GM12878 (cell line): ENCODE measurements around the gene MAP1A. TPM values are rescaled to one million over a fixed set of nuclear protein-coding genes. Genes with fewer than 3 reads are reported as not detected.

Experiments
- ATAC-seq: fragments of 200-7000 bp; cut with Tn5 transposase; 3 replicates; pipeline ENCODE4 v1.9.1; 2020; ENCODE audit warnings: mild to moderate bottlenecking, moderate library complexity
- BruUV-seq: library from RNA; stranded (reverse); fragments of 400-500 nt; replicated peaks from 2 replicates; lab custom pipeline; 2021; lab: Mats Ljungman, UMichigan
- CTCF ChIA-PET: fragments of 300-600 bp; sonication (Branson Sonifier 250); formaldehyde crosslinking; extraction: SDS; loops from one replicate; lab custom pipeline; 2021; ENCODE audit warnings: inconsistent platforms; lab: Yijun Ruan, JAX
- POLR2A ChIA-PET: fragments of 350-600 bp; formaldehyde crosslinking; extraction: SDS; loops from one replicate; lab custom pipeline; 2021; ENCODE audit warnings: inconsistent platforms; lab: Charles Lee
- RAD21 ChIA-PET: fragments of 300-600 bp; sonication (Branson Sonifier 250); formaldehyde crosslinking; loops from one replicate; lab custom pipeline; 2023; ENCODE audit warnings: antibody characterized with exemption; ENCODE audit not compliant: unreplicated experiment; lab: Charles Lee
- SMC1A ChIA-PET: fragments of 300-600 bp; sonication (Branson Sonifier 250); formaldehyde crosslinking; loops from one replicate; lab custom pipeline; 2023; ENCODE audit not compliant: unreplicated experiment, uncharacterized antibody; lab: Charles Lee
- DNase-seq: peaks from one replicate; pipeline ENCODE4 v3.0.0-alpha.2; 2011; ENCODE audit warnings: low read depth, low spot score
- FAIRE-seq: peaks from 3 replicates; lab custom pipeline; 2011; peaks lifted over from hg19 to GRCh38; lab: Jason Lieb, UNC
- H2AFZ ChIP-seq: 2 replicates; pipeline ENCODE4 v1.6.0; 2011; ENCODE audit warnings: low read depth, low read length, control low read depth; ENCODE audit not compliant: control insufficient read depth
- H3K27ac ChIP-seq: 2 replicates; pipeline ENCODE4 v1.5.1; 2011; ENCODE audit warnings: control low read depth; ENCODE audit not compliant: control insufficient read depth, insufficient read depth
- H3K27me3 ChIP-seq, 2 experiments: replicated peaks in 1 of 2; 2 replicates each; pipeline versions ENCODE4 v1.6.0 to v1.6.1; 2011; ENCODE audit warnings: low read length in 1 of 2; ENCODE audit not compliant: control insufficient read depth in 2 of 2, insufficient read depth in 2 of 2
- H3K36me3 ChIP-seq, 2 experiments: 2 replicates each; pipeline ENCODE4 v1.5.1; 2011; ENCODE audit warnings: low read length in 1 of 2; ENCODE audit not compliant: control insufficient read depth in 2 of 2, insufficient read depth in 2 of 2
- H3K4me1 ChIP-seq: 2 replicates; pipeline ENCODE4 v1.6.1; 2011; ENCODE audit warnings: mild to moderate bottlenecking, low read length, moderate library complexity, mixed read lengths; ENCODE audit not compliant: control insufficient read depth, insufficient read depth
- H3K4me2 ChIP-seq: 2 replicates; pipeline ENCODE4 v1.6.0; 2011; ENCODE audit warnings: control low read depth; ENCODE audit not compliant: control insufficient read depth, insufficient read depth
- H3K4me3 ChIP-seq: fragments of 200-600 bp; sonication (generic); 2 replicates; pipeline ENCODE4 v1.5.1; 2016
- H3K79me2 ChIP-seq: 2 replicates; pipeline ENCODE4 v1.6.0; 2011; ENCODE audit warnings: low read length; ENCODE audit not compliant: control insufficient read depth, insufficient read depth
- H3K9ac ChIP-seq: 2 replicates; pipeline ENCODE4 v1.8.0; 2011; ENCODE audit warnings: low read length, control low read depth, mixed read lengths; ENCODE audit not compliant: control insufficient read depth, insufficient read depth
- H3K9me3 ChIP-seq: replicated peaks from 3 replicates; pipeline ENCODE4 v1.5.1; 2011; ENCODE audit warnings: mild to moderate bottlenecking, low read length; ENCODE audit not compliant: control insufficient read depth, insufficient read depth
- H4K20me1 ChIP-seq: 2 replicates; pipeline ENCODE4 v1.6.0; 2011; ENCODE audit not compliant: control insufficient read depth, insufficient read depth
- BCLAF1 ChIP-seq: fragments of 450-650 bp; IDR thresholded peaks from 2 replicates; pipeline ENCODE4 v1.6.1; 2017; ENCODE audit warnings: antibody characterized with exemption, mild to moderate bottlenecking, moderate library complexity
- CEBPZ ChIP-seq: fragments of 150-350 bp; IDR thresholded peaks from 2 replicates; pipeline ENCODE4 v1.6.1; 2016; ENCODE audit warnings: low read depth, low read length
- FOXK2 ChIP-seq: fragments of 450-650 bp; IDR thresholded peaks from 2 replicates; pipeline ENCODE4 v1.6.1; 2017; ENCODE audit warnings: mild to moderate bottlenecking, moderate library complexity
- HDAC2 ChIP-seq: fragments of 200-600 bp; sonication (generic); IDR thresholded peaks from 2 replicates; pipeline ENCODE4 v1.6.1; 2017
- PBX3 ChIP-seq: IDR thresholded peaks from 2 replicates; pipeline ENCODE4 v1.6.1; 2011; ENCODE audit warnings: mild to moderate bottlenecking, low read depth, low read length, moderate library complexity; ENCODE audit not compliant: insufficient replicate concordance
- RUNX3 ChIP-seq: IDR thresholded peaks from 2 replicates; pipeline ENCODE4 v1.6.1; 2012; ENCODE audit warnings: low read length, inconsistent platforms
- SUPT20H ChIP-seq: IDR thresholded peaks from 2 replicates; pipeline ENCODE4 v1.6.1; 2011; ENCODE audit warnings: low read depth, mild to moderate bottlenecking, low read length, moderate library complexity, borderline replicate concordance; ENCODE audit not compliant: control insufficient read depth
- ZNF24 ChIP-seq: fragments of 450-650 bp; IDR thresholded peaks from 2 replicates; pipeline ENCODE4 v1.6.1; 2017; ENCODE audit warnings: antibody characterized with exemption, mild to moderate bottlenecking
- ZNF687 ChIP-seq: fragments of 450-650 bp; IDR thresholded peaks from 2 replicates; pipeline ENCODE4 v1.6.1; 2017; ENCODE audit warnings: mild to moderate bottlenecking, moderate library complexity
- WGBS: methylation state at CpG from one replicate; pipeline ENCODE4 v1.1.6; 2016; ENCODE audit warnings: low lambda C conversion rate; ENCODE audit not compliant: insufficient replicate concordance, insufficient coverage; ENCODE audit errors: missing lambda C conversion rate; 5-methylcytosine and 5-hydroxymethylcytosine counted together
- in situ Hi-C: fragments of 300-500 bp; cut with MboI; formaldehyde crosslinking; loops from 9 replicates; pipeline ENCODE4 v1.14.3; 2018; ENCODE audit warnings: mixed read lengths
- intact Hi-C: fragments of 100-400 bp; cut with micrococcal nuclease; formaldehyde crosslinking; loops from one replicate; pipeline ENCODE4 v1.14.2; 2022; ENCODE audit not compliant: unreplicated experiment
- polyA plus RNA-seq, 11 experiments: library from polyadenylated mRNA; depleted of rRNA in 4 of 11; unstranded in 6 of 11; stranded (reverse) in 5 of 11; fragments of >200 nt; fragmentation: Nextera tagmentation in 4 of 11; fragmentation: Illumina TruSeq in 1 of 11; extraction: Ambion mirVana in 4 of 11; extraction: Trizol in 1 of 11; gene quantifications; 1 replicate in 1 of 11; 2 replicates in 10 of 11; pipeline versions ENCODE4 v1.2.1 to v1.2.3, GENCODE V29; 2011 to 2016; ENCODE audit warnings: inconsistent platforms in 2 of 11, missing spikeins in 2 of 11, low read depth in 1 of 11
- total RNA-seq, 4 experiments: library from RNA; depleted of rRNA in 3 of 4; stranded (reverse); fragments of >200 nt in 3 of 4; fragmentation: Illumina TruSeq in 1 of 4; extraction: Trizol in 1 of 4; gene quantifications; 2 replicates each; pipeline versions ENCODE4 v1.2.1 to v1.2.3, GENCODE V29; 2013 to 2021

MAP1A gene
- total and polyA plus RNA-seq, 10 of the 15 experiments (the other 5 are each of a cell fraction or from before 2014, with no cell fraction given), result under 0.01 to 0.10 (median 0.05) TPM

GRCh38 chr15:43527802-43528541 is 10.6 kb downstream of the MAP1A start (continued):
- TF ChIP-seq HDAC2 (no peak), ZNF687 (no peak), FOXK2 (no peak), ZNF24 (no peak)

- Histone ChIP-seq H3K79me2 (no peaks in the 10 kb centered on the region), H3K4me1 (no peaks in the 10 kb centered on the region), H4K20me1 (no peaks in the 10 kb centered on the region), H3K4me3 (no peak overlapping the region), H3K9ac (no peak overlapping the region), H3K27me3 (no peaks in the 10 kb centered on the region; a peak in 1 of 4 replicates), H3K36me3 (no peaks in the 10 kb centered on the region), H3K27ac (no peak overlapping the region), H3K4me2 (no peak overlapping the region), H3K9me3 (no peaks in the 10 kb centered on the region), H2AFZ (no peak overlapping the region)
- FAIRE-seq (no peak), ATAC-seq (no peak), DNase-seq (no peak)
- SMC1A ChIA-PET, result no interaction called here
- WGBS, result 26% methylated on average over 11 of the region's 11 CpGs
- CTCF ChIA-PET, result no interaction called here
- no TSS peak for BruUV-seq
- RAD21 ChIA-PET, result no interaction called here
- POLR2A ChIA-PET, result no interaction called here
- intact Hi-C loops (no loop called here), in situ Hi-C loops (no loop called here)
- no peak for TF ChIP-seq PBX3
- no peak for TF ChIP-seq CEBPZ
- no peak for TF ChIP-seq RUNX3
- TF ChIP-seq SUPT20H, result no peak
- no peak for TF ChIP-seq BCLAF1
Measured at GRCh38 chr15:43528542-43529007, 11.2 kb downstream of the MAP1A start.
